ENCODE data around the gene MYMK. TPM values are rescaled to one million over a fixed set of nuclear protein-coding genes. Genes with fewer than 3 reads are reported as not detected.
"Not testable (repeated sequence)": the region's sequence is repeated elsewhere in the genome, so short reads cannot be mapped to it uniquely, and the experiment has no call there.

The MYMK gene
- polyA plus RNA-seq, 1 experiment: not detected

DNA sequence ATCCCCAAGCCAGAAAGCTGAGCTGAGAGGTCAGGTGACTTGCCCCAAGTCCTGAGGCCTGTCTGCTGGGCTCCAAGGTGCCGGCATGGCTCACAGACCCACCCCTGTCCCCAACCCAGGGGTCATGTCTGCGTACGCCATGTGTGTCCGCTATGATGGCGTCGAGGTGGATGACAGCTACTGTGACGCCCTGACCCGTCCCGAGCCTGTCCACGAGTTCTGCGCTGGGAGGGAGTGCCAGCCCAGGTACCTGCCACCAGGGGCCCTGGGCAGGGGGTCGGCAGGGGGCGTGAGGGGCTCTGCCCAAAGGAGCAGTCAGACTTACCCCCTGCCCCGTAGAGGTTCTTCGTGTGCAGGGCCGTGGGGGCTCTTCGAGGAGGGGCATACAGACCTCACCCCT lies 42.1 kb upstream of the MYMK start:
- Histone ChIP-seq H3K36me3 (ENCODE audit: control insufficient read depth, insufficient read depth, low read length) (no peaks in the 10 kb centered on the region), H3K27me3 (ENCODE audit: control insufficient read depth, insufficient read depth, low read length) (peaks cover 19% of the 10 kb centered on the region), H3K4me3 (ENCODE audit: low read depth, low read length) (no peak overlapping the region)
- TF ChIP-seq, protein P1, sequence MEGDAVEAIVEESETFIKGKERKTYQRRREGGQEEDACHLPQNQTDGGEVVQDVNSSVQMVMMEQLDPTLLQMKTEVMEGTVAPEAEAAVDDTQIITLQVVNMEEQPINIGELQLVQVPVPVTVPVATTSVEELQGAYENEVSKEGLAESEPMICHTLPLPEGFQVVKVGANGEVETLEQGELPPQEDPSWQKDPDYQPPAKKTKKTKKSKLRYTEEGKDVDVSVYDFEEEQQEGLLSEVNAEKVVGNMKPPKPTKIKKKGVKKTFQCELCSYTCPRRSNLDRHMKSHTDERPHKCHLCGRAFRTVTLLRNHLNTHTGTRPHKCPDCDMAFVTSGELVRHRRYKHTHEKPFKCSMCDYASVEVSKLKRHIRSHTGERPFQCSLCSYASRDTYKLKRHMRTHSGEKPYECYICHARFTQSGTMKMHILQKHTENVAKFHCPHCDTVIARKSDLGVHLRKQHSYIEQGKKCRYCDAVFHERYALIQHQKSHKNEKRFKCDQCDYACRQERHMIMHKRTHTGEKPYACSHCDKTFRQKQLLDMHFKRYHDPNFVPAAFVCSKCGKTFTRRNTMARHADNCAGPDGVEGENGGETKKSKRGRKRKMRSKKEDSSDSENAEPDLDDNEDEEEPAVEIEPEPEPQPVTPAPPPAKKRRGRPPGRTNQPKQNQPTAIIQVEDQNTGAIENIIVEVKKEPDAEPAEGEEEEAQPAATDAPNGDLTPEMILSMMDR (IDR thresholded peaks at IDR 0.05; ENCODE audit: insufficient read depth, low read depth, low read length): no peak
- POLR2A ChIA-PET: no interaction called here
- CTCF ChIA-PET: no interaction called here
- DNase-seq (ENCODE audit: low read depth): no peak

DNA sequence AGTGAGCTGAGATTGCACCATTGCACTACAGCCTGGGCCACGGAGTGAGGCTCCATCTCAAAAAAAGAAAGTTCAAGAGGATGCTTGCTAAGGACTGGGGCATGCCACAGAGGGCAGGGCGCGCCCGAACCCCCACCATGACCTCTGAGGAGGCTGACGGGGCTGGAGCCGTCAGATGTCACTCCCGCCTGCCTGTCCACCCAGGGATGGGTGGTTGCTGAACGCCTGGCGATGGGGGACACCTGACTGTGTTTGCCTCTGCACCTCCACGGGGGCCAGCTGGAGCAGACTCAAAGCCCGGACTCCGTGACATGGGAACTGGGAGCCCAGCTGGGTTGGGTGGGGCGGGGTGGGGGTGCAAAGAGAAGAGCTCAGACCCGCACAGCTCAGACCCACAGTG lies 41.6 kb upstream of the MYMK start:
- CTCF ChIA-PET: interaction anchor here (1.2 kb wide), 1 partner anchor 12 kb away, joined by 5 read pairs; no protein-coding TSS in a partner anchor
- POLR2A ChIA-PET: no interaction called here
- H3K4me3 ChIP-seq (ENCODE audit: low read depth, low read length): no peak overlapping the region
- DNase-seq (ENCODE audit: low read depth): no peak
- H3K36me3 ChIP-seq (ENCODE audit: control insufficient read depth, insufficient read depth, low read length): no peaks in the 10 kb centered on the region
- TF ChIP-seq, protein P1 (IDR thresholded peaks at IDR 0.05; ENCODE audit: insufficient read depth, low read depth, low read length): no peak
- H3K27me3 ChIP-seq (ENCODE audit: control insufficient read depth, insufficient read depth, low read length): peaks cover 19% of the 10 kb centered on the region

DNA sequence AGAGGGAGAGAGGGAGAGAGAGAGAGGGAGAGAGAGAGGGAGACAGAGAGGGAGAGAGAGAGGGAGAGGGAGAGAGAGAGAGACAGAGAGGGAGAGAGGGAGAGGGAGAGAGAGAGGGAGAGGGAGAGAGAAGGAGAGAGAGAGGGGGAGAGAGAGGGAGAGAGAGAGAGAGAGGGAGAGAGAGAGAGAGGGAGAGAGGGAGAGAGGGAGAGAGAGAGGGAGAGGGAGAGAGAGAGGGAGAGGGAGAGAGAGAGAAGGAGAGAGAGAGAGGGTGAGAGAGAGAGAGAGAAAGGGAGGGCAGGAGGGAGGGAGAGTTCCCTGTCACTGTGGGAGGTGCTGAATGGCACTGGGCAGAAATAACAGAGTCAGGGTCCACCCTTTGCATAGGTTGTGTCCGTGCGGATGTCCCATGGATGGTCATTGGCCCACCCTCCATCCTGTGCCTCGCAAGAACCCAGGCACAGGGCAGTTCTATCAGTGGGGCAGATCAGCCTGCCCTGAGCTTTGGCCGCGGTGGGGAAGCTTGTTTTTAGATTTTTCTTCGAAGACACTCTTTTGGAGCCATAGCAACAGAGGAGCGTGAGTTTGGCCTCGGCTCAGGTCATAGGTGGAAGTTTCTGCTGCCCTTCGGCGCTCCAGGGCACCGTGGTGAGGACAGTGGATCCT lies 39.8 kb upstream of the MYMK start:
- ChIA-PET CTCF (no interaction called here), POLR2A (no interaction called here)
- Histone ChIP-seq H3K36me3 (ENCODE audit: control insufficient read depth, insufficient read depth, low read length) (no peaks in the 10 kb centered on the region), H3K27me3 (ENCODE audit: control insufficient read depth, insufficient read depth, low read length) (peaks cover 11% of the 10 kb centered on the region), H3K4me3 (ENCODE audit: low read depth, low read length) (no peak overlapping the region)
- DNase-seq (ENCODE audit: low read depth): no peak
- TF ChIP-seq, protein P1 (IDR thresholded peaks at IDR 0.05; ENCODE audit: insufficient read depth, low read depth, low read length): no peak

DNA sequence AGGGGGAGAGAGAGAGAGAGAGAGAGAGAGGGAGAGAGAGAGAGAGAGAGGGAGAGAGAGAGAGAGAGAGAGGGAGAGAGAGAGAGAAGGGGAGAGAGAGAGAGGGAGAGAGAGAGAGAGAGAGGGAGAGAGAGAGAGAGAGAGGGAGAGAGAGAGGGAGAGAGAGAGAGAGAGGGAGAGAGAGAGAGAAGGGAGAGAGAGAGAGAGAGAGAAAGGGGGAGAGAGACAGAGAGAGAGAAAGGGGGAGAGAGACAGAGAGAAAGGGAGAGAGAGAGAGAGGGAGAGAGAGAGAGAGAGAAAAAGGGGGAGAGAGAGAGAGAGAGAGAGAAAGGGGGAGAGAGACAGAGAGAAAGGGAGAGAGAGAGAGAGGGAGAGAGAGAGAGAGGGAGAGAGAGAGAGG lies 39.1 kb upstream of the MYMK start:
- H3K27me3 ChIP-seq (ENCODE audit: control insufficient read depth, insufficient read depth, low read length); DNase-seq (ENCODE audit: low read depth); H3K4me3 ChIP-seq (ENCODE audit: low read depth, low read length); H3K36me3 ChIP-seq (ENCODE audit: control insufficient read depth, insufficient read depth, low read length); POLR2A ChIA-PET; CTCF ChIA-PET: not testable (repeated sequence)

DNA sequence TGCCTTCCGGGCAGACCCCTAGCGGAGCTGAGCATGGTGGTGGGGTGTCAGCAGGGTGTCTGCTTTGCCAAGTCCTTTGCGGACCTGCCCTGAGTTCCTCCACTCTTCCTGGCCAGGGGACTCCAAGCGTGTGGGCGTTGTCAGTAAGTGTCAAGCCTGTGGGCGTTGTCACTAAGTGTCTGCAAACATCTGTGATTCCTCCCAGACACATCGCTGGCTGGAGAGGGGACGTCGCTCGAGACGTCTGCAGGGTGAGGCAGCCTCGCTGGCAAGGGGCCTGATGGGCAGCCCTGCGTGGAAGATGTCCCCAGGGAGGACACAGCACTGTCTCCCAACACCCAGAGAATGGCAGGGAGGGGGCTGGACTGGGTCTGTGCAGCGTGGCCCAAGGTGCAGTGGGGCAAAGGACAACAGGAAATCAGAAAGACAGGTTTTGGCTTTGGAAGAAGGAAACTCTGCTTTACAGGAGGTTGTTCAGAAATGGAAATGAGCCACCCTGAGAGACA lies 38.6 kb upstream of the MYMK start:
- Histone ChIP-seq H3K4me3 (ENCODE audit: low read depth, low read length) (no peak overlapping the region), H3K27me3 (ENCODE audit: control insufficient read depth, insufficient read depth, low read length) (peaks cover 9% of the 10 kb centered on the region), H3K36me3 (ENCODE audit: control insufficient read depth, insufficient read depth, low read length) (no peaks in the 10 kb centered on the region)
- ChIA-PET CTCF (no interaction called here), POLR2A (no interaction called here)
- no peak for DNase-seq (ENCODE audit: low read depth)
- TF ChIP-seq, protein P1 (IDR thresholded peaks at IDR 0.05; ENCODE audit: insufficient read depth, low read depth, low read length): no peak
